Right ventricle myocardium inferior (tissue), 1 donor: ENCODE results near the gene MRPS2. TPM values are rescaled to one million over a fixed set of nuclear protein-coding genes. Genes with fewer than 3 reads are reported as not detected.

ENCODE experiments used
- ATAC-seq: fragments of 200-7000 bp; cut with Tn5 transposase; one replicate; pipeline ENCODE4 v1.9.1; 2020; ENCODE audit warnings: mild to moderate bottlenecking, moderate library complexity
- DNase-seq: peaks from one replicate; pipeline ENCODE4 v3.0.0; 2021; ENCODE audit errors: missing footprints
- intact Hi-C: fragments of 100-400 bp; cut with DNase I; formaldehyde crosslinking; loops from one replicate; pipeline ENCODE4 v1.11.0; 2022
- total RNA-seq: library from RNA; stranded (reverse); fragmentation: NEBNext Ultra II Directional; extraction: Animal tissue kit (Norgen Biotek cat#: 25700); gene quantifications from one replicate; pipeline ENCODE4 v1.2.1, GENCODE V29; 2021
- donor health status: DM: no; HTN: yes; CAD: no; lungs with severe emphysema.

The MRPS2 gene
- total RNA-seq, 1 donor from 2014 or later: 43.3 TPM

GRCh38 chr9:135479469-135480052 is 20.9 kb upstream of the MRPS2 start, which contains the start of gene PPP1R26:
PPP1R26 (plus strand) TSS chr9:135479782; CDS start chr9:135484511, 4,729 bp downstream.
- ATAC-seq (peak; percentile 15), DNase-seq (no peak)
- intact Hi-C loops: no loop called here

- ATAC-seq (peak; percentile 73), DNase-seq (no peak)
- intact Hi-C loops: no loop called here
Observed at GRCh38 chr9:135480071-135480939, 20.2 kb upstream of the MRPS2 start.

- no peak for ATAC-seq
- intact Hi-C loops: no loop called here
Observed at GRCh38 chr9:135480940-135481310, 19.6 kb upstream of the MRPS2 start.

GRCh38 chr9:135482015-135482754 is 18.3 kb upstream of the MRPS2 start:
- no peak for ATAC-seq
- no peak for DNase-seq
- intact Hi-C loops: no loop called here

More at GRCh38 chr9:135480940-135481310, 19.6 kb upstream of the MRPS2 start:
- no peak for DNase-seq

GRCh38 chr9:135484460-135485277 is 15.8 kb upstream of the MRPS2 start:
- no peak for ATAC-seq
- DNase-seq: no peak
- intact Hi-C loops: no loop called here

GRCh38 chr9:135485385-135485784 is 15.1 kb upstream of the MRPS2 start:
- no peak for DNase-seq
- intact Hi-C loops: no loop called here
- ATAC-seq: no peak

- DNase-seq (no peak), ATAC-seq (no peak)
- intact Hi-C loops: no loop called here
Observed at GRCh38 chr9:135485832-135486231, 14.7 kb upstream of the MRPS2 start.

GRCh38 chr9:135486267-135487065 is 14.0 kb upstream of the MRPS2 start:
- DNase-seq (no peak), ATAC-seq (no peak)
- intact Hi-C loops: no loop called here

GRCh38 chr9:135487281-135488012 is 13.0 kb upstream of the MRPS2 start:
- intact Hi-C loops: no loop called here
- DNase-seq: no peak

GRCh38 chr9:135488013-135488330 is 12.5 kb upstream of the MRPS2 start:
- ATAC-seq: no peak
- intact Hi-C loops: no loop called here
- no peak for DNase-seq

More at GRCh38 chr9:135487281-135488012, 13.0 kb upstream of the MRPS2 start:
- no peak for ATAC-seq

- ATAC-seq (no peak), DNase-seq (no peak)
- intact Hi-C loops: no loop called here
Observed at GRCh38 chr9:135488527-135488926, 12.0 kb upstream of the MRPS2 start.

GRCh38 chr9:135489188-135489906 is 11.1 kb upstream of the MRPS2 start:
- intact Hi-C loops: no loop called here
- ATAC-seq (no peak), DNase-seq (no peak)

GRCh38 chr9:135490166-135490870 is 10.2 kb upstream of the MRPS2 start:
- DNase-seq (no peak), ATAC-seq (no peak)
- intact Hi-C loops: no loop called here

GRCh38 chr9:135490980-135491464 is 9.5 kb upstream of the MRPS2 start:
- intact Hi-C loops: no loop called here
- DNase-seq (no peak), ATAC-seq (no peak)

- ATAC-seq (no peak), DNase-seq (no peak)
- intact Hi-C loops: no loop called here
Observed at GRCh38 chr9:135491764-135492163, 8.7 kb upstream of the MRPS2 start.
